Suprapubic skin (tissue), 4 donors: ENCODE data around the gene NID2. TPM values are rescaled to one million over a fixed set of nuclear protein-coding genes. Genes with fewer than 3 reads are reported as not detected.

ENCODE experiments used
- DNase-seq, 2 donors: peaks; one replicate each; pipeline ENCODE4 v3.0.0-alpha.2; 2019; ENCODE audit warnings: low spot score in 2 of 2
- H3K27ac ChIP-seq: fragments of 200-600 bp; sonication (generic); one replicate; pipeline ENCODE4 v1.5.1; 2019
- H3K27me3 ChIP-seq: fragments of 200-600 bp; sonication (generic); one replicate; pipeline ENCODE4 v1.5.1; 2019
- H3K36me3 ChIP-seq: fragments of 200-600 bp; sonication (generic); one replicate; pipeline ENCODE4 v1.5.1; 2019
- H3K4me1 ChIP-seq: fragments of 200-600 bp; sonication (generic); one replicate; pipeline ENCODE4 v1.5.1; 2019
- H3K4me3 ChIP-seq: fragments of 200-600 bp; sonication (generic); one replicate; pipeline ENCODE4 v1.5.1; 2019; ENCODE audit warnings: mild to moderate bottlenecking
- H3K9me3 ChIP-seq: fragments of 200-600 bp; sonication (generic); one replicate; pipeline ENCODE4 v1.5.1; 2019
- EP300 ChIP-seq: sonication (generic); formaldehyde crosslinking; IDR thresholded peaks from one replicate; pipeline ENCODE4 v1.6.1; 2017; ENCODE audit warnings: antibody characterized with exemption
- POLR2A ChIP-seq, 2 donors: fragments of 450-650 bp; IDR thresholded peaks; one replicate each; pipeline ENCODE4 v1.6.1; 2017; ENCODE audit warnings: antibody characterized with exemption in 2 of 2, mild to moderate bottlenecking in 2 of 2, moderate library complexity in 2 of 2
- POLR2AphosphoS5 ChIP-seq, 3 donors: sonication (generic); formaldehyde crosslinking; IDR thresholded peaks; one replicate each; pipeline ENCODE4 v1.6.1; 2017; ENCODE audit warnings: antibody characterized with exemption in 3 of 3
- WGBS: methylation state at CpG from one replicate; pipeline ENCODE4 v1.1.5; 2018; 5-methylcytosine and 5-hydroxymethylcytosine counted together
- total RNA-seq, 4 donors: library from RNA; depleted of rRNA; stranded (reverse); fragments of >200 nt; gene quantifications; one replicate each; pipeline ENCODE4 v1.1.0, GENCODE V29; 2016
- TF ChIP-seq, protein P1 (sequence below), 2 donors: fragments of 200-600 bp in 1 of 2; fragments of 450-650 bp in 1 of 2; sonication (generic) in 1 of 2; IDR thresholded peaks; one replicate each; pipeline ENCODE4 v1.5.1; 2016 to 2019; ENCODE audit warnings: antibody characterized with exemption in 2 of 2, mild to moderate bottlenecking in 1 of 2, moderate library complexity in 1 of 2

The NID2 gene
- total RNA-seq, 4 donors from 2014 or later = 1.0 to 4.3 (median 2.6) TPM

DNA sequence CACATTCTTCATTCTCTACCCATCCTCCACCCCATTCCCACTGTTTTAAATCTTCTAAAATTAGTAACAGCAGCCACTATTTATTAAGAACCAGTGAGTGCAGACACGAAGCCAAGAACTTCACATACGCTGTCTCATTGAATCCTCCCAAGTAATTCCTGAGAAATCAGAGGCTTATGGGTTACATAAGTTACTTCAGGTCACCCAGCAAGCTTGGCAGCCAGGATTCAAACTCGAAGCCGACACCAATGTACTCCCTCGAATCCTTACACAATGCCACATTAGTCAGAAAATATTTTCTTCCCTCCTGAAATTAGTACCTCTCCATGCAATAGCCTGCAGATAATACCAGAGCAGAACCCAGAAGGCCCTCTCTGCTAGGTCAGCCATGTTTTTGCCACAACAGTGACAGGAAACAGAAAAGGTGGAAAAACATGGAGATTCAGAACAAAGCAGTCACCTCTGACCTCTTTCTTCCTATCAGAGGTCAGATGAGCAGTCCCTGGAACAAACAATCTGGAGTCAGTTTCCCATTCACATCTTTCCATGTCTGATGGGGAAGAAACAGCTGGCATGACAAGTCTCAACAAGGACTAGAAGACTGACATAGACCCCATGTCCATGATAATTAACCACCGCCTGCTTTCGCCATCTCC is 16.4 kb downstream of the NID2 start:
- TF ChIP-seq, protein P1, sequence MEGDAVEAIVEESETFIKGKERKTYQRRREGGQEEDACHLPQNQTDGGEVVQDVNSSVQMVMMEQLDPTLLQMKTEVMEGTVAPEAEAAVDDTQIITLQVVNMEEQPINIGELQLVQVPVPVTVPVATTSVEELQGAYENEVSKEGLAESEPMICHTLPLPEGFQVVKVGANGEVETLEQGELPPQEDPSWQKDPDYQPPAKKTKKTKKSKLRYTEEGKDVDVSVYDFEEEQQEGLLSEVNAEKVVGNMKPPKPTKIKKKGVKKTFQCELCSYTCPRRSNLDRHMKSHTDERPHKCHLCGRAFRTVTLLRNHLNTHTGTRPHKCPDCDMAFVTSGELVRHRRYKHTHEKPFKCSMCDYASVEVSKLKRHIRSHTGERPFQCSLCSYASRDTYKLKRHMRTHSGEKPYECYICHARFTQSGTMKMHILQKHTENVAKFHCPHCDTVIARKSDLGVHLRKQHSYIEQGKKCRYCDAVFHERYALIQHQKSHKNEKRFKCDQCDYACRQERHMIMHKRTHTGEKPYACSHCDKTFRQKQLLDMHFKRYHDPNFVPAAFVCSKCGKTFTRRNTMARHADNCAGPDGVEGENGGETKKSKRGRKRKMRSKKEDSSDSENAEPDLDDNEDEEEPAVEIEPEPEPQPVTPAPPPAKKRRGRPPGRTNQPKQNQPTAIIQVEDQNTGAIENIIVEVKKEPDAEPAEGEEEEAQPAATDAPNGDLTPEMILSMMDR (IDR thresholded peaks at IDR 0.05) = no peak
- TF ChIP-seq POLR2A (IDR thresholded peaks at IDR 0.05) = no peak
- no peak for TF ChIP-seq EP300
- no peak for TF ChIP-seq POLR2AphosphoS5 (IDR thresholded peaks at IDR 0.05)
- Histone ChIP-seq H3K27me3 (no peaks in the 10 kb centered on the region), H3K4me1 (peaks cover 22% of the 10 kb centered on the region), H3K9me3 (no peaks in the 10 kb centered on the region), H3K4me3 (no peak overlapping the region), H3K27ac (peak overlapping the region; percentile 56), H3K36me3 (no peaks in the 10 kb centered on the region)
- no peak for DNase-seq
- 54% methylated on average over 7 of the region's 7 CpGs for WGBS

DNA sequence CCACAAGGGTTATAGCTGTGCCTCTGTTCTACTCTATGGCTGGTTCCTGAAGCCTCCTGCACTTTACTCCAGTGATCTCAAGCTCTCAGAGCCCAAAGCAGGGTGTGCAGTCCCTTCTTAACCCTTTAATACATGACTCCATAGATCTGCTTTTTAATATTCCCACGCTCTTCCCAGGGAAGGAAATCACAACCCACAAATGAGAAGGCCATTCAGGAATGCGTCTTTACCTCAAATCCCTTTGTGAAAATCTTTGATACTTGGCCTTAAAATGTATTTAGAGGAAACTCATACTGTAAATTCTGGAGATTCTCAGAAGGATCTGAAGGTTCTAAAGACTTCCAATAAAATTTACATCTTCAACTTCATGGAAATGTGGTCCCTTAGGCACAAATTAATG is 17.0 kb downstream of the NID2 start:
- Histone ChIP-seq H3K36me3 (no peaks in the 10 kb centered on the region), H3K4me3 (no peak overlapping the region), H3K4me1 (peaks cover 22% of the 10 kb centered on the region), H3K27me3 (no peaks in the 10 kb centered on the region), H3K9me3 (no peaks in the 10 kb centered on the region), H3K27ac (no peak overlapping the region)
- 63% methylated on average over 2 of the region's 2 CpGs for WGBS
- TF ChIP-seq POLR2A (IDR thresholded peaks at IDR 0.05) = no peak
- TF ChIP-seq POLR2AphosphoS5 (IDR thresholded peaks at IDR 0.05) = no peak
- TF ChIP-seq, protein P1 (IDR thresholded peaks at IDR 0.05) = no peak
- no peak for TF ChIP-seq EP300
- DNase-seq = no peak

DNA sequence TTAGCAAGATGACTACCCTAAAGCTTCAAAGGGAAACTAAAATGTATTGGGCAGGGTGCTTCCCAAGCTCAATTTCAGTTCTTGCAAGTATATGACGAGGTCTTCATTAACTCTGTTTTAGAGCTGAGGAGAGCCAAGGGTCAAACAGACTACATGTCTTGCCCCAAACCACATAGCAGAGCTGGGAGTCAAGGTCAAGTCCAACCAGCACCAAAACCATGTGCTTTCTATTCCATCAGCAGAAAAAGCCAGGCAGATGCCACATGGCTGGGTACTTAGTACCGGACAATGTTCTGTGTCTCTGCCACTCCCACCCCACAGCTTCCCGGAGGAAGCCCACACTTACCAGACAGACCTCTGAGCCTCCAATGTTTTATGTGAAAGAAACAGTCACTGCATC is 17.6 kb downstream of the NID2 start:
- Histone ChIP-seq H3K9me3 (no peaks in the 10 kb centered on the region), H3K36me3 (no peaks in the 10 kb centered on the region), H3K4me3 (no peak overlapping the region), H3K4me1 (peaks cover 22% of the 10 kb centered on the region), H3K27ac (no peak overlapping the region), H3K27me3 (no peaks in the 10 kb centered on the region)
- WGBS = 61% methylated on average over 3 of the region's 3 CpGs
- DNase-seq = no peak
- TF ChIP-seq EP300 (no peak), POLR2A (IDR thresholded peaks at IDR 0.05) (no peak), POLR2AphosphoS5 (IDR thresholded peaks at IDR 0.05) (no peak)
- TF ChIP-seq, protein P1 (IDR thresholded peaks at IDR 0.05) = no peak

DNA sequence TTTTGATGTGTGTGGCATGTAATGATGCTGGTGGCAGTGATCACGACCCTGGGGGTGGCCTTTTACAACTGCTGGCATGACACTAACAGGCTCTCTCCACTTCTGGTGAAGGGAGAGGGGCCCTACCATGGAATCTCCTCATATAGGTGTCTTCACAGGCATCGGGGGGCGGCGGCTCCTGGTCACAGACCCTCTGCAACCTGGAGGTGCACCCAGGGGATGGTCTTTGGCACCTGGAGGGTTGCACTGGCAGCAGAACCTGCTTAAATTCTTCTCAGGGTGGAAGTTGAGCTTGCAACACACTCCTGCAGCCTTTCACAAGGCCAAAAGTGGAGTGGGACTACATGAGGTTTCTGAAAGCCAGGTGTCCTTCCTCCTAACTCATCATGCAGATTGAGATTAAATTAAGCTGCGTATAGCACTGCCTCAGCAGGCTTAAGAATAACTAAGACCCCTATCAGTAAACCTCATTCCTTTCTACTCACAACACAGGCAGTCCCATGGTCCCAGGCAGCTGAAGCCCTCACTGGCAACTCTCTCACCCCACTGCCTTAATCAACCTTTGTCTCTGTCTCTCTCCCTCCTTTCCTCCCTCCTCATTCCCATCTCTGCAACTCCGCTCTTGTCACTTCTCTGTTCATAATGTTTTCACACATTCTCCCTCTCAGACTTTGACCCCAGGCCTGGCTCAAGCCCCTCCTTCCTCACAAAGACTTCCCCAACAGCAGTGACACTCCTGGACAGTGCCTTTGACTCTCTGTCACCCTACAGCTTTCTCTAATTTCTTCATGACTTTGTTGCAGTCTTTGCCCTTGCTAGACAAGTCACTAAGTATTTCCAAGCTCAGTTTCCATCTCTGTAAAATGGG is 18.9 kb downstream of the NID2 start:
- no peak overlapping the region for H3K27ac ChIP-seq
- WGBS = 90% methylated on average over 5 of the region's 6 CpGs
- no peaks in the 10 kb centered on the region for H3K36me3 ChIP-seq
- DNase-seq = no peak
- no peaks in the 10 kb centered on the region for H3K27me3 ChIP-seq
- TF ChIP-seq EP300 (no peak), POLR2AphosphoS5 (IDR thresholded peaks at IDR 0.05) (no peak), POLR2A (IDR thresholded peaks at IDR 0.05) (no peak)
- TF ChIP-seq, protein P1 (IDR thresholded peaks at IDR 0.05) = no peak
- peaks cover 22% of the 10 kb centered on the region for H3K4me1 ChIP-seq
- no peaks in the 10 kb centered on the region for H3K9me3 ChIP-seq
- H3K4me3 ChIP-seq = no peak overlapping the region

DNA sequence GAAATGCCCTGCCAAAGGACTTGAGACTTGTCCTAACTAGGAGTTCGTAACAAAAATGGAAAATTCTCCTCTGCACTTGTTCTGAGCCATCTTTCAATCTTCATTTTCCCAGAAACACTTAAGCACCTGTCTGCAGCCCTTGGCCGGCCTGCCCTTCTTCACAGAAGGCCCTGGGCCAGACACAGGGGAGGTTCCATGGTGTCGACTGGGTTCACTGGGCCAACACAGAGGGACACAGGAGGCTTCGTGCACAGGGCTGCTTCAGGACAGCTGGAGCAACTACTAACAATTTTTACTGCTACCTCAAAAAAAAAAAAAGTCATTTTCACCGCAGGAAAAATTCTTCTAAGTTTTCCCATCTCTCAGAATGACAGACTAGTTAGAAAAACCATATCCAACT is 19.6 kb downstream of the NID2 start:
- Histone ChIP-seq H3K36me3 (no peaks in the 10 kb centered on the region), H3K27me3 (no peaks in the 10 kb centered on the region), H3K4me3 (no peak overlapping the region), H3K9me3 (no peaks in the 10 kb centered on the region), H3K4me1 (peaks cover 22% of the 10 kb centered on the region), H3K27ac (no peak overlapping the region)
- WGBS = 87% methylated on average over 5 of the region's 5 CpGs
- no peak for DNase-seq
- TF ChIP-seq POLR2A (IDR thresholded peaks at IDR 0.05) = no peak
- TF ChIP-seq POLR2AphosphoS5 (IDR thresholded peaks at IDR 0.05) = no peak
- TF ChIP-seq EP300 = no peak
- TF ChIP-seq, protein P1 (IDR thresholded peaks at IDR 0.05) = no peak
